DOHH2 (cell line): Measurements from ENCODE around the gene KRTAP13-2.

Source experiments
- CTCF ChIP-seq: fragments of 200-600 bp; sonication (generic); IDR thresholded peaks from one replicate; pipeline ENCODE4 v1.5.1; 2014; ENCODE audit warnings: antibody characterized with exemption, mild to moderate bottlenecking, low read depth, low read length; ENCODE audit not compliant: poor library complexity, severe bottlenecking
- EZH2phosphoT487 ChIP-seq: fragments of 200-600 bp; sonication (generic); IDR thresholded peaks from 2 replicates; pipeline ENCODE4 v1.6.1; 2017; ENCODE audit warnings: borderline replicate concordance, mild to moderate bottlenecking, antibody characterized with exemption, low read length, moderate library complexity, mixed read lengths

GRCh38 chr21:30338717-30339116 lies 33.4 kb downstream of the KRTAP13-2 start:
- TF ChIP-seq CTCF (no peak), EZH2phosphoT487 (no peak)
